Activated B cell treated with CpG ODN at 0.5 μM for 24 hours (primary cell): ENCODE results near the gene CHN2. TPM values are rescaled to one million over a fixed set of nuclear protein-coding genes. Genes with fewer than 3 reads are reported as not detected.
A peak's percentile ranks its signal among the peaks of the same experiment; 100 is the strongest.

ENCODE experiments used
- ATAC-seq: fragments of 200-7000 bp; cut with Tn5 transposase; one replicate; pipeline ENCODE4 v1.10.0; 2021; ENCODE audit warnings: low read depth, mild to moderate bottlenecking, moderate library complexity
- CTCF ChIA-PET: fragments of 350-600 bp; sonication (Branson Sonifier 250); formaldehyde crosslinking; loops from one replicate; lab custom pipeline; 2021; ENCODE audit warnings: antibody characterized with exemption; lab: Charles Lee
- POLR2A ChIA-PET: fragments of 350-600 bp; sonication (Branson Sonifier 250); formaldehyde crosslinking; loops from one replicate; lab custom pipeline; 2021; ENCODE audit warnings: antibody characterized with exemption; lab: Charles Lee
- DNase-seq: peaks from one replicate; pipeline ENCODE4 v3.0.0; 2022
- H3K27ac Mint-ChIP-seq: one replicate; pipeline ENCODE4 v1.8.0; 2020; ENCODE audit warnings: mixed read lengths
- H3K27me3 Mint-ChIP-seq: one replicate; pipeline ENCODE4 v1.8.0; 2021; ENCODE audit warnings: mixed read lengths
- H3K36me3 Mint-ChIP-seq: one replicate; pipeline ENCODE4 v1.8.0; 2021; ENCODE audit warnings: low read depth, mixed read lengths
- H3K4me1 Mint-ChIP-seq: one replicate; pipeline ENCODE4 v1.8.0; 2021; ENCODE audit warnings: mixed read lengths
- H3K4me3 Mint-ChIP-seq: one replicate; pipeline ENCODE4 v1.8.0; 2020; ENCODE audit warnings: mild to moderate bottlenecking, mixed read lengths
- H3K9me3 Mint-ChIP-seq: one replicate; pipeline ENCODE4 v1.8.0; 2020; ENCODE audit warnings: mixed read lengths
- intact Hi-C: fragments of 100-400 bp; cut with micrococcal nuclease; formaldehyde crosslinking; loops from one replicate; pipeline ENCODE4 v1.15.1; 2024
- total RNA-seq: library from RNA; stranded (reverse); gene quantifications from 2 replicates; pipeline ENCODE4 v1.2.3, GENCODE V29; 2022
- TF ChIP-seq, protein P1 (sequence below): fragments of 200-600 bp; IDR thresholded peaks from one replicate; pipeline ENCODE4 v1.8.0; 2022; ENCODE audit warnings: antibody characterized with exemption, mild to moderate bottlenecking

Gene CHN2
- total RNA-seq, 1 donor from 2014 or later = 1.8 TPM

- ATAC-seq (no peak), DNase-seq (no peak)
- H3K4me3 Mint-ChIP-seq = no peak overlapping the region
- intact Hi-C loops = no loop called here
- ChIA-PET POLR2A (no interaction called here), CTCF (interaction anchor here (1.0 to 1.5 kb wide), 3 partner anchors 13 to 499 kb away, joined by 3 to 8 read pairs (median 3); no protein-coding TSS in a partner anchor)
- peaks cover 9% of the 10 kb centered on the region for H3K27me3 Mint-ChIP-seq
- no peak overlapping the region for H3K27ac Mint-ChIP-seq
- TF ChIP-seq, protein P1, sequence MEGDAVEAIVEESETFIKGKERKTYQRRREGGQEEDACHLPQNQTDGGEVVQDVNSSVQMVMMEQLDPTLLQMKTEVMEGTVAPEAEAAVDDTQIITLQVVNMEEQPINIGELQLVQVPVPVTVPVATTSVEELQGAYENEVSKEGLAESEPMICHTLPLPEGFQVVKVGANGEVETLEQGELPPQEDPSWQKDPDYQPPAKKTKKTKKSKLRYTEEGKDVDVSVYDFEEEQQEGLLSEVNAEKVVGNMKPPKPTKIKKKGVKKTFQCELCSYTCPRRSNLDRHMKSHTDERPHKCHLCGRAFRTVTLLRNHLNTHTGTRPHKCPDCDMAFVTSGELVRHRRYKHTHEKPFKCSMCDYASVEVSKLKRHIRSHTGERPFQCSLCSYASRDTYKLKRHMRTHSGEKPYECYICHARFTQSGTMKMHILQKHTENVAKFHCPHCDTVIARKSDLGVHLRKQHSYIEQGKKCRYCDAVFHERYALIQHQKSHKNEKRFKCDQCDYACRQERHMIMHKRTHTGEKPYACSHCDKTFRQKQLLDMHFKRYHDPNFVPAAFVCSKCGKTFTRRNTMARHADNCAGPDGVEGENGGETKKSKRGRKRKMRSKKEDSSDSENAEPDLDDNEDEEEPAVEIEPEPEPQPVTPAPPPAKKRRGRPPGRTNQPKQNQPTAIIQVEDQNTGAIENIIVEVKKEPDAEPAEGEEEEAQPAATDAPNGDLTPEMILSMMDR = no peak
- no peaks in the 10 kb centered on the region for H3K9me3 Mint-ChIP-seq
- H3K36me3 Mint-ChIP-seq = no peaks in the 10 kb centered on the region
- H3K4me1 Mint-ChIP-seq = peaks cover 19% of the 10 kb centered on the region
Measured at GRCh38 chr7:29421010-29421956, 226.7 kb downstream of the CHN2 start.

- ChIA-PET POLR2A (no interaction called here), CTCF (interaction anchor here (1.3 kb wide), 1 partner anchor 501 kb away, joined by 3 read pairs; no protein-coding TSS in a partner anchor)
- intact Hi-C loops = no loop called here
- peaks cover 19% of the 10 kb centered on the region for H3K4me1 Mint-ChIP-seq
- H3K9me3 Mint-ChIP-seq = no peaks in the 10 kb centered on the region
- TF ChIP-seq, protein P1 = no peak
- ATAC-seq (no peak), DNase-seq (no peak)
- no peaks in the 10 kb centered on the region for H3K36me3 Mint-ChIP-seq
- H3K27me3 Mint-ChIP-seq = peaks cover 9% of the 10 kb centered on the region
- H3K4me3 Mint-ChIP-seq = no peak overlapping the region
- no peak overlapping the region for H3K27ac Mint-ChIP-seq
Measured at GRCh38 chr7:29422829-29423228, 228.3 kb downstream of the CHN2 start.

DNA sequence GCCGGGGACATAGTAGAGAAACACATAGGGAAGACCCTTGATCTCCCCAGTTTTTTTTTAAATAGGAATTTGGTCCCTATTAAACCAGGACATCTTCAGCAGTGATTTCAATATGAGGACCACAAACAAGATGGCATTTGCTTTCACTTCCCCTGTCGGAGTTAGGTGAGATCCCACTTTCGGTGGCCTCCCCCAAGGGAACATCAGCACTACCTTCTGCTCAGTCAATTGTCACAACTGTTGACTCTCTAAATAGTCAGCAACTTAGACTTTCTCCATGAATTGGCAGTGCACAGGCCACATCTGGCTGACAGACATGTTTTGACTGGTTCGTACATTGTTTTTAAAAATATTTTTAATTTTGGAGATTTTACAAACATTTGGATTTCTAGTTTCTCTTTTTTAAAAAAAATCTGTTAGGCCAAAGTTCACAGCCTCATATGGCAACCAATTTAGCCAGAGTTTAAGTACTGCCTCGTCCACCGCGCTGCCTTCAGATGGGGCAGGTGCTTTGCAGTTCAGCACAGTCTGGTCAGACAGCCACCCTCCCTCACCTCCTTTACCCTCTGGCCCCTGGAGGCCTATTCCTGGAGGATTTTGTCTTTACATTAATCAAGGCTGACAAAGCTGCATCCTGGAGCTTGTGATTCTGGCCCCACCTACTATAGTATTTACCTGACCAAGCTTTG lies 229.9 kb downstream of the CHN2 start:
- ChIA-PET POLR2A (no interaction called here), CTCF (no interaction called here)
- H3K27ac Mint-ChIP-seq = no peak overlapping the region

DNA sequence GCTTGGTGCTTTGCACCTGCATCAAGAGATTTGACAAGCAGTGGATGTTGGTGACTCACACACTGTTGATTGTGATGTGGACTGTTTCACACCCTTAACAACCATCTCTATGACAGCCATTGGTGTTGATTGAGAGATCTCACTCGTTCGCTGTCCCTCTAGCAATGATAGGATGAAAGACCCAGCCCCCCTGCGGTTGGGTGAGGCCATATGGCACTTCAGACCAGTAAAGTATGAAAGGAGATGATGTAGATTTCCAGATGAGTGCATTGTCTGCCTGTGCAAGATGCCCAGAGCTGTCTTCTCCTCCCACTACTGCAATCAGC lies 230.4 kb downstream of the CHN2 start:
- POLR2A ChIA-PET = no interaction called here
- ATAC-seq (peak; percentile 18), DNase-seq (no peak)
- Mint-ChIP-seq H3K4me1 (peaks cover 19% of the 10 kb centered on the region), H3K27ac (no peak overlapping the region), H3K9me3 (no peaks in the 10 kb centered on the region), H3K4me3 (no peak overlapping the region), H3K27me3 (peaks cover 5% of the 10 kb centered on the region), H3K36me3 (no peaks in the 10 kb centered on the region)
- intact Hi-C loops = no loop called here
- CTCF ChIA-PET = no interaction called here
- TF ChIP-seq, protein P1 = no peak

More for the DNA sequence above, 229.9 kb downstream of the CHN2 start:
- H3K9me3 Mint-ChIP-seq = no peaks in the 10 kb centered on the region
- ATAC-seq (no peak), DNase-seq (no peak)
- intact Hi-C loops = no loop called here
- no peak overlapping the region for H3K4me3 Mint-ChIP-seq
- H3K4me1 Mint-ChIP-seq = peaks cover 19% of the 10 kb centered on the region
- TF ChIP-seq, protein P1 = no peak
- H3K27me3 Mint-ChIP-seq = peaks cover 7% of the 10 kb centered on the region
- no peaks in the 10 kb centered on the region for H3K36me3 Mint-ChIP-seq

GRCh38 chr7:29426587-29426986 lies 232.0 kb downstream of the CHN2 start:
- ATAC-seq (no peak), DNase-seq (no peak)
- Mint-ChIP-seq H3K27ac (no peak overlapping the region), H3K9me3 (no peaks in the 10 kb centered on the region), H3K27me3 (peaks cover 5% of the 10 kb centered on the region), H3K36me3 (no peaks in the 10 kb centered on the region), H3K4me1 (peaks cover 19% of the 10 kb centered on the region), H3K4me3 (no peak overlapping the region)
- POLR2A ChIA-PET = no interaction called here
- CTCF ChIA-PET = no interaction called here
- TF ChIP-seq, protein P1 = no peak
- intact Hi-C loops = no loop called here
